GM19193 (cell line): ENCODE results near the gene MUC5B.

Experiments
- POLR2A ChIP-seq: IDR thresholded peaks from 4 replicates; pipeline ENCODE4 v1.6.1; 2011; ENCODE audit not compliant: insufficient read depth, insufficient read length; ENCODE audit errors: extremely low read depth

Gene MUC5B

GRCh38 chr11:1199751-1200610, 22.9 kb upstream of the MUC5B start:
- no peak for TF ChIP-seq POLR2A

GRCh38 chr11:1200611-1201191, 22.2 kb upstream of the MUC5B start:
- no peak for TF ChIP-seq POLR2A

DNA sequence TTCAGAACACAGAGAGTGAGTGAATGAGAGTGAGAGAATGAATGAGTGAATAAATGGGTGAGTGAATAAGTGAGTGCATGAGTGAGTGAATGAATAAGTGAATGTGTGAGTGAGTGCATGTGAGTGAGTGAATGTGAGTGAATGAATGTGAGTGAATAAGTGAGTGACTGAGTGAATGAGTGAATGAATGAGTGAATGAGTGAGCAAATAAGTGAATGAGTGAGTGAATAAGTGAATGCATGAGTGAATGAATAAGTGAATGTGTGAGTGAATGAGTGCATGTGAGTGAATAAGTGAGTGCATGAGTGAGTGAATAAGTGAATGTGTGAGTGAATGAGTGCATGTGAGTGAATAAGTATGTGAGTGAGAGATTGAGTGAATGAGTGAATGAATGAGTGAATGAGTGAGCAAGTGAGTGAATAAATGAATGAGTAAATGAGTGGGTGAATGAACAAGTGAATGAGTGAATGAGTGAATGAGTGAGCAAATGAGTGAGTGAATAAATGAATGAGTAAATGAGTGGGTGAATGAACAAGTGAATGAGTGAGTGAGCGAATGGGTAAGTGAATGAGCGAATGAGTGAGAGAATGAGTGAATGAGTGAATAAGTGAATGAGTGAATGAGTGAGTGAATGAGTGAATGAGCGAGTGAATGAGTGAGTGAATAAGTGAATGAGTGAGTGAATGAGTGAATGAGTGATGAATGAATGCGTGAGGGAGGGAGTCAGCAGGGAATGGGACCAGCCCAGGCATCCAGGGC, 21.3 kb upstream of the MUC5B start:
- no peak for TF ChIP-seq POLR2A

GRCh38 chr11:1202154-1202775, 20.6 kb upstream of the MUC5B start:
- TF ChIP-seq POLR2A, result no peak

DNA sequence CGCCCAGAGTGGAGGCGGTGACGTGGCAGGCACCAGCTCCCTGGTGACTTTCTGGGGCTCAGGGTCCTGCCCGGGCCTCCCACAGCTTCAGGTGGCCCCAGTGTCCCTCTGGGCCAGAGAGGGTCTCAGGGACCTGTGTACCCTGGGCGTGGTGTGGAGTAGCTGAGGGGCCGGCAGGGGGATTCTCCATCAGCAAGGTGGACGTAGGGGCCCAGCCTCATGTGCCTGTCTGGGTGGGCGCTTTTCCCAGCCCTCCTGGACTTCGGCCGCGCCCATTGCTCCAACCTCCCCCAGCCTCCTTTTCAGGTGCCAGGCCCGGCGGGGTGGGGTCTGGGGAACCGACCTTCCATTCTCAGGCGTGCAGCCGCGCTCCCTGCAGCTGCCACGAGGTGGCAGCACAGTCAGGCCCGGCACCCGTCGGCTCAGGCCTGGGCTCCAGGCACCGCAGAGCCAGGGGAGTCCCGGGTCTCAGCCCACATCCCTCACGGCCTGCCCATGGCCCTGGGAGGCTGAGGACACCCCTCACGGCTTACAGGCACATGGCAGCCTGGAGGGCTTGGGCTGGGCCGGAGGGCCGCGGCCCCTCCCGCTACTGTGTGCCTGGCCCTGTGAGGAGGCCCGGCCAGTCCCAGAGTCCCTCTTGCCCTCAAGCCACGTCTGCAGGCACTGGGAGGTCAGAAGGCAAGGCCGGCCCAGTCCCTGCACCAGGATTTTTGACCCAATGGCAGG, 19.9 kb upstream of the MUC5B start:
- TF ChIP-seq POLR2A, result no peak

DNA sequence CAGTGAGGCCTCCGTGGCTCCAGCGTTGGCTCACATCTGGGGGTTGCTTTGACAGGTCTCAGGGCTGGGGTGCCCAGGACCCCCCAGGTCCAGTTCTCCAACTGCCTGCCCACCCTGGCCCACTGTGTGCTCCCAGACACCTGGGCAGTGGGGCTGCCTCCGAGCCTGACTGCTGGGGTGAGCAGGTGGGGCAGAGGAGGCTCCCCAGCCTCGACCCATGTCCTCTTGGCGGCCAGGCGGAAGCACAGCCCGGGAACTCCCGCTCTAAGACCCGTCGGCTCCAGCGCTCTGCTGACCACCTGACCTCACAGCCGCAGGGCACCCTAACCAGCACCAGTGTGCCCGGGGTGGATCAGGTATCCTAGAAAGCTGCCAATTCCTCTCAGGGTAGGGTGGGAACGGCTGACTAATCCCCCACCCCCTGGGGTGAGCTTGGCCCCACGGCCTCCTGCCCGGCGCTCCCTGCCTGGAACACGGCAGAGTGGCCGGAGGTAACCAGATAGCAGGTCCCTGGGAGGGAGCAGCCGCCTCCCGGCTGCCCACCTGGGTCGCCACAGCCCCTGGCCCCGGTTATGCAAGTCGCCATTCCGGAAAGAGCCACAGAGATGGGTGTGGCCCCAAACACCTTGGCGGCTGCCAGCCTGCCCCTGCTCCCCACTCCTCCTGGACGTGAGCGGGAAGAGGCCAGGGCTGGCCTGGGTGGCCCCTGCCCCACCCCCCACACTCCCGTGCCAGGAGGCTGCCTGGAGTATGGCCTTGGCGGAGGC, 19.2 kb upstream of the MUC5B start:
- no peak for TF ChIP-seq POLR2A

DNA sequence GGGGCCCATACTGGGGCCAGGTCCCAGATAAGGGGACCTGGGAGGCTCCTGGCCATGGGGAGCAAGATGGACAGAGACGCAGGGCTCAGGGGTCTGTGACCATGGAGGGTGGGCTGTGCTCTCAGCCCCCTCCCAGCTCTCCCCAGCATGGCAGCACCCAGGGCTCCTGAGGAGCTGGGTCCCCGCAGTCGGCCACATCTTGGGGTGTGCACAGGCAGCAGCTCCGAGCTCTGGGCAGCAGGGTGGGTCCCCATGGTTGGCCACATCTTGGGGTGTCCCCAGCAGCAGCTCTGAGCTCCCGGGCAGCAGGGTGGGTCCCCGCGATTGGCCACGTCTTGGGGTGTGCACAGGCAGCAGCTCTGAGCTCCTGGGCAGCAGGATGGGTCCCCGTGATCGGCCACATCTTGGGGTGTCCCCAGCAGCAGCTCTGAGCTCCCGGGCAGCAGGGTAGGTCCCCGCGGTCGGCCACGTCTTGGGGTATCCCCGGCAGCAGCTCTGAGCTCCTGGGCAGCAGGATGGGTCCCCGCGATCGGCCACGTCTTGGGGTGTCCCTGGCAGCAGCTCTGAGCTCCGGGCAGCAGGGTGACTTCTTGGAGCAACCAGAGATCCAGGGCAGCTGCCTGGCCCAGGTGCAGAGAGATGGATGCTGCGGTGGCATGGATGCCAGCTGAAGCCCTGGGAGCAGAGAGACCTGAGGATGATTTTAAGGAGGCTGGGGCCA, 18.3 kb upstream of the MUC5B start:
- TF ChIP-seq POLR2A, result no peak

DNA sequence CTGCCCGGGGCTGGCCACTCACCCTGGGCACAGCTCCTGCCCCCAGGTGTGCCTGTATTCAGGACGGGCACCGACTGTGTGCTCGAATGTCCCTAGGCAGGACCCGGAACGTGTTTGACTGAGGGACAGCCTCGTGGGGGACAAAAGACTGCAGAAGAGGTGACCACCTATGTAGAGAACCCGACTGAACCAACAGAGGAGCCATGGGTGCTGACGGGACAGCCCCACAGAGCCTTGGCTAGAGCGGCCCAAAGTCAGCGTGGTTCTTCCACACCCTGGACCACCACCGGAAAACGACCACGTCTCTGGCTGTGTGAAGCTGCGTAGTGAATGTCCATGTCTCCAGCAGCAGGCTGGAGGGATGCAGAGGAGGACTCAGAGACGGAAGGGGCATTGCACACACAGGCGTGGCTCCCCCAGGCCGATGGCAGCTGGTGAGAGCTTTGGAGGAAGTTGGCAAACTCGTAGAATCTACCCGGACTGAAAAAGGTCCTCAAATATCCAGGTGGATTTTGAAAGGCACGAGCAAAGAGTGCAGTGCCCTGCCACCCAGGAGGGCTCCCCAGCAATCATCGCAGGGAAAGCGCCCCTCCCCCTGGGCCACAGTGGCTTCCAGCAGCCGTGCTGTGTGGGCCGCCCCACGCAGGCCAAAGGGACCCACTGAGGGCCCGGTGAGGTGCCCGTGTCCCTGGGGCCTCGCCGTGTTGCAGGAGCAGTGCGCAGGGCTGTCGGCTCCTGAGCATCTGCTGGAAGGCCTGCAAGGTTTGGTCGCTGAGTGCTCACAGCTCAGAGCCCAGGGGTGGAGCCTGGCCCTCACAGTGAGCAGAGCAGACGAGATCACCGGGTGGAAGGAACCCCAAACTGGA, 17.5 kb upstream of the MUC5B start:
- no peak for TF ChIP-seq POLR2A

- no peak for TF ChIP-seq POLR2A
These were observed 16.9 kb upstream of the MUC5B start for GRCh38 chr11:1205987-1206331.

- no peak for TF ChIP-seq POLR2A
These were observed 16.2 kb upstream of the MUC5B start for GRCh38 chr11:1206391-1207271.

GRCh38 chr11:1207401-1208143, 15.3 kb upstream of the MUC5B start:
- TF ChIP-seq POLR2A, result no peak
